ENCODE measurements around the gene C5orf22. TPM values are rescaled to one million over a fixed set of nuclear protein-coding genes. Genes with fewer than 3 reads are reported as not detected.
"Not testable (repeated sequence)": the region's sequence is repeated elsewhere in the genome, so short reads cannot be mapped to it uniquely, and the experiment has no call there.

C5orf22 gene
- total RNA-seq, 1 experiment from 2014 or later, result 18.5 TPM

- no TSS peak for BruUV-seq (replicated peaks)
- H3K27ac Mint-ChIP-seq (ENCODE audit: low read depth, unreplicated experiment), result no peak overlapping the region
- no peaks in the 10 kb centered on the region for H3K4me1 Mint-ChIP-seq (ENCODE audit: insufficient read depth, unreplicated experiment)
- no peak for DNase-seq (ENCODE audit: unreplicated experiment)
- TF ChIP-seq, protein P1, sequence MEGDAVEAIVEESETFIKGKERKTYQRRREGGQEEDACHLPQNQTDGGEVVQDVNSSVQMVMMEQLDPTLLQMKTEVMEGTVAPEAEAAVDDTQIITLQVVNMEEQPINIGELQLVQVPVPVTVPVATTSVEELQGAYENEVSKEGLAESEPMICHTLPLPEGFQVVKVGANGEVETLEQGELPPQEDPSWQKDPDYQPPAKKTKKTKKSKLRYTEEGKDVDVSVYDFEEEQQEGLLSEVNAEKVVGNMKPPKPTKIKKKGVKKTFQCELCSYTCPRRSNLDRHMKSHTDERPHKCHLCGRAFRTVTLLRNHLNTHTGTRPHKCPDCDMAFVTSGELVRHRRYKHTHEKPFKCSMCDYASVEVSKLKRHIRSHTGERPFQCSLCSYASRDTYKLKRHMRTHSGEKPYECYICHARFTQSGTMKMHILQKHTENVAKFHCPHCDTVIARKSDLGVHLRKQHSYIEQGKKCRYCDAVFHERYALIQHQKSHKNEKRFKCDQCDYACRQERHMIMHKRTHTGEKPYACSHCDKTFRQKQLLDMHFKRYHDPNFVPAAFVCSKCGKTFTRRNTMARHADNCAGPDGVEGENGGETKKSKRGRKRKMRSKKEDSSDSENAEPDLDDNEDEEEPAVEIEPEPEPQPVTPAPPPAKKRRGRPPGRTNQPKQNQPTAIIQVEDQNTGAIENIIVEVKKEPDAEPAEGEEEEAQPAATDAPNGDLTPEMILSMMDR (IDR thresholded peaks at IDR 0.05; ENCODE audit: unreplicated experiment), result no peak
- no peaks in the 10 kb centered on the region for H3K27me3 Mint-ChIP-seq (ENCODE audit: insufficient read depth, unreplicated experiment)
- ChIA-PET POLR2A (no interaction called here), CTCF (interaction anchor here (0.6 to 0.7 kb wide), 2 partner anchors 63 to 82 kb away, joined by 3 to 6 read pairs; partner anchors contain the start of gene PDZD2)
- peaks cover 46% of the 10 kb centered on the region for H3K36me3 Mint-ChIP-seq (ENCODE audit: insufficient read depth, unreplicated experiment)
- intact Hi-C loops (cut with micrococcal nuclease), result no loop called here
- H3K4me3 Mint-ChIP-seq (ENCODE audit: unreplicated experiment), result no peak overlapping the region
- H3K9me3 Mint-ChIP-seq (ENCODE audit: unreplicated experiment), result no peaks in the 10 kb centered on the region
Measured at GRCh38 chr5:31556461-31556860, 24.4 kb downstream of the C5orf22 start.

- Mint-ChIP-seq H3K9me3 (ENCODE audit: unreplicated experiment) (peaks cover 5% of the 10 kb centered on the region), H3K27me3 (ENCODE audit: insufficient read depth, unreplicated experiment) (no peaks in the 10 kb centered on the region), H3K4me1 (ENCODE audit: insufficient read depth, unreplicated experiment) (no peaks in the 10 kb centered on the region), H3K36me3 (ENCODE audit: insufficient read depth, unreplicated experiment) (peaks cover 15% of the 10 kb centered on the region), H3K27ac (ENCODE audit: low read depth, unreplicated experiment) (no peak overlapping the region), H3K4me3 (ENCODE audit: unreplicated experiment) (no peak overlapping the region)
- no TSS peak for BruUV-seq (replicated peaks)
- no peak for DNase-seq (ENCODE audit: unreplicated experiment)
- ChIA-PET POLR2A (no interaction called here), CTCF (interaction anchor here (1.7 kb wide), 1 partner anchor 249 kb away, joined by 7 read pairs; no protein-coding TSS in a partner anchor)
- intact Hi-C loops (cut with micrococcal nuclease), result no loop called here
- TF ChIP-seq, protein P1 (IDR thresholded peaks at IDR 0.05; ENCODE audit: unreplicated experiment), result no peak
Measured at GRCh38 chr5:31559942-31560341, 27.8 kb downstream of the C5orf22 start.

- TF ChIP-seq, protein P1 (IDR thresholded peaks at IDR 0.05; ENCODE audit: unreplicated experiment), result no peak
- Mint-ChIP-seq H3K27me3 (ENCODE audit: insufficient read depth, unreplicated experiment) (no peaks in the 10 kb centered on the region), H3K9me3 (ENCODE audit: unreplicated experiment) (peaks cover 15% of the 10 kb centered on the region), H3K27ac (ENCODE audit: low read depth, unreplicated experiment) (no peak overlapping the region), H3K4me3 (ENCODE audit: unreplicated experiment) (no peak overlapping the region), H3K4me1 (ENCODE audit: insufficient read depth, unreplicated experiment) (no peaks in the 10 kb centered on the region), H3K36me3 (ENCODE audit: insufficient read depth, unreplicated experiment) (no peaks in the 10 kb centered on the region)
- no peak for DNase-seq (ENCODE audit: unreplicated experiment)
- BruUV-seq (replicated peaks), result no TSS peak
- ChIA-PET POLR2A (no interaction called here), CTCF (no interaction called here)
- intact Hi-C loops (cut with micrococcal nuclease), result no loop called here
Measured at GRCh38 chr5:31561946-31562345, 29.8 kb downstream of the C5orf22 start.

DNA sequence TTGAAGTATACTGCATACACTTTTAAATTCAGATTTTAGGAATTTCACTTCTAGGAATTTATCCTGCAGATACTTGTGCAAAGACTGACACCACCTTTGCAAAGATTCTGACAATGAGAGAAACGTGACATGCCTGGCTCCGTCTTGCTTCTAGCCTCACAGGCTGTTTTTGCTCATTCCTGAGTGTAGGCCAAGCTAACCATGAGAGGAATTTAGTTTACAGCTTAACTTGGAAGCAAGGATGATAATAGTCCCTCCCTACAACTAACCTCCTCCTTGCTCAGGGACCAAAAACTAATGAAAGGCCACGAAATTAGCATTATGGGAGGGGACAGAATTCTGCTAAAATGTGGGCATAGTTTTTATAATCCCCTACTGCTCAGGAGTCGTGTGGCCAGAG, 31.1 kb downstream of the C5orf22 start:
- TF ChIP-seq, protein P1 (IDR thresholded peaks at IDR 0.05; ENCODE audit: unreplicated experiment), result no peak
- intact Hi-C loops (cut with micrococcal nuclease), result no loop called here
- ChIA-PET POLR2A (no interaction called here), CTCF (interaction anchor here (0.7 to 1.6 kb wide), 2 partner anchors 55 to 246 kb away, joined by 4 to 5 read pairs; no protein-coding TSS in a partner anchor)
- peaks cover 15% of the 10 kb centered on the region for H3K9me3 Mint-ChIP-seq (ENCODE audit: unreplicated experiment)
- H3K36me3 Mint-ChIP-seq (ENCODE audit: insufficient read depth, unreplicated experiment), result no peaks in the 10 kb centered on the region
- no peak overlapping the region for H3K27ac Mint-ChIP-seq (ENCODE audit: low read depth, unreplicated experiment)
- no TSS peak for BruUV-seq (replicated peaks)
- no peaks in the 10 kb centered on the region for H3K4me1 Mint-ChIP-seq (ENCODE audit: insufficient read depth, unreplicated experiment)
- no peak for DNase-seq (ENCODE audit: unreplicated experiment)
- H3K4me3 Mint-ChIP-seq (ENCODE audit: unreplicated experiment), result no peak overlapping the region
- no peaks in the 10 kb centered on the region for H3K27me3 Mint-ChIP-seq (ENCODE audit: insufficient read depth, unreplicated experiment)

DNA sequence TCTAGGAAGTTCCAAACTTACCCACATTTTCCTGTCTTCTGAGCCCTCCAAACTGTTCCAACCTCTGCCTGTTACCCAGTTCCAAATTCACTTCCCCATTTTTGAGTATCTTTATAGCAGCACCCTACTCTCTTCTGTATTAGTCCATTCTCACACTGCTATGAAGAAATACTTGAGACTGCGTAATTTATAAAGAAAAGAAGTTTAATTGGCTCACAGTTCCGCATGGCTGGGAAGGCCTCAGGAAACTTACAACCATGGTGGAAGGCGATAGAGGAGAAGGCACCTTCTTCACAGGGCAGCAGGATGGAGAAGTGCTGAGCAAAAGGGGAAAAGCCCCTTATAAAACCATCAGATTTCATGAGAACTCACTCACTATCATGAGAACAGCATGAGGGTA, 34.3 kb downstream of the C5orf22 start:
- DNase-seq (ENCODE audit: unreplicated experiment); POLR2A ChIA-PET; H3K27me3 Mint-ChIP-seq (ENCODE audit: insufficient read depth, unreplicated experiment); intact Hi-C loops (cut with micrococcal nuclease); H3K27ac Mint-ChIP-seq (ENCODE audit: low read depth, unreplicated experiment); H3K4me1 Mint-ChIP-seq (ENCODE audit: insufficient read depth, unreplicated experiment); BruUV-seq (replicated peaks); H3K36me3 Mint-ChIP-seq (ENCODE audit: insufficient read depth, unreplicated experiment); H3K4me3 Mint-ChIP-seq (ENCODE audit: unreplicated experiment): not testable (repeated sequence)
- H3K9me3 Mint-ChIP-seq (ENCODE audit: unreplicated experiment), result peaks cover 15% of the 10 kb centered on the region
- CTCF ChIA-PET, result interaction anchor here (0.6 kb wide), 1 partner anchor 11 kb away, joined by 4 read pairs; no protein-coding TSS in a partner anchor
